ENCODE data around the gene FBXL17.
"Not testable (repeated sequence)": the region's sequence is repeated elsewhere in the genome, so short reads cannot be mapped to it uniquely, and the experiment has no call there.

The FBXL17 gene

DNA sequence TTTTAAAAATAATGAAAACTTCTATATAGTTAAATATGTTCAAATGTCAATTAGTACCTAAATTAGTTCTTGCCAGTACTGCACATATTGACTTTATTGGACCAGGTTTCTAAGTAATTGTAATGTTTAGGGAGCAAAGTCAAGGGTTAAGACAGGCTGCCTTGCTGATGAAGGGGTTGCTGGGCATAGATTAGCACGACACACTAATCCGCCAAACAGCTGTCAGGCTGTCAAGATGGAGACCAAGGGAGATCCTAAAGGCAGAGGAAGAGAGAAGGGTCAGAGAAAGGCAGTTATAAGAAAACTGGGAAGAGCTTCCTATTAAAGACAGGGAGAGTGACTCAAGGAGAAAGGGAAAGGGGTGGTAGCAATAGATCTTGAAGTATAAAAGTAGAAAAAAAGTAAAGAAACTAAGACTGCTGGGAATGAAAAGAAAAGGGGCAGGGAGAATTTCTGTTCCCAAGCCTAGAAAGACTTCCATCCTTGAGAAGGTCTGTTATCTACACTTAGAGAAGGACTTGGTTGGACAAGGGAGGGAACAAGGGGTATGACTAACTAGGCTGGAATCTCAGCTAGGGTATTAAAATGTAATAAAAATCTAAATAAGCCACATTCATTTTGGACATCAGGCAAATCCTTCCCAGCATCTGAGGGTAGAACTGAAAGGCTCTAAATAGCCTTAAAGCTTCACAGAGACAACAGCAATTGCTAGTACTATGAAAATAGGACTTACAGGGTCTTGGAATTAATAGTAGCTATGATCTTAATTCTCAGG lies 188.7 kb downstream of the FBXL17 start:
- Histone ChIP-seq H3K9ac (ENCODE audit: low read length) (no peak overlapping the region), H3K27ac (ENCODE audit: low read depth, low read length) (no peak overlapping the region), H3K27me3 (ENCODE audit: control insufficient read depth in 1 of 2, insufficient read depth in 2 of 2, low read length in 2 of 2) (no peaks in the 10 kb centered on the region), H3K4me3 (ENCODE audit: low read depth in 1 of 2, low read length in 2 of 2) (no peak overlapping the region), H3K9me3 (ENCODE audit: low read length) (no peaks in the 10 kb centered on the region), H3K36me3 (ENCODE audit: insufficient read depth, low read length) (no peaks in the 10 kb centered on the region), H3K4me1 (ENCODE audit: insufficient read depth, low read length) (no peaks in the 10 kb centered on the region)

DNA sequence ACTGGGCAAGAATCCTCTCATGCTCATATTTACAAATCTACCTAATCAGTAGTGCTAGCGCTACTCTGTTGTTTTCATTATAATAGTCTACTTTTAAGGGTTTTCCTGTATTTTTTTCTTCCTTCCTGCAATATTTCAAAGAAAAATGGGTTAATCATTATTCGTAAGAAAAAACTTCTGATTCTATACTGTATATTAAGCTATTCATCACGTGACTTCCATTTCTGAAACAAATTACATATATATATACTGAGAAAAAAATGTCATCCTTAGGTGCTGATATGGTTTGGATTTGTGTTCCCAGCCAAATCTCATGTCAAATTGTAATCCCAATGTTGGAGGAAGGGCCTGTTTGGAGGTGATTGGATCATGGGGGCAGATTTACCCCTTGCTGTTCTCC lies 197.0 kb downstream of the FBXL17 start:
- Histone ChIP-seq H3K4me3 (ENCODE audit: low read depth in 1 of 2, low read length in 2 of 2) (no peak overlapping the region), H3K9me3 (ENCODE audit: low read length) (no peaks in the 10 kb centered on the region), H3K36me3 (ENCODE audit: insufficient read depth, low read length) (no peaks in the 10 kb centered on the region), H3K27ac (ENCODE audit: low read depth, low read length) (no peak overlapping the region), H3K27me3 (ENCODE audit: control insufficient read depth in 1 of 2, insufficient read depth in 2 of 2, low read length in 2 of 2) (no peaks in the 10 kb centered on the region), H3K4me1 (ENCODE audit: insufficient read depth, low read length) (no peaks in the 10 kb centered on the region), H3K9ac (ENCODE audit: low read length) (no peak overlapping the region)

DNA sequence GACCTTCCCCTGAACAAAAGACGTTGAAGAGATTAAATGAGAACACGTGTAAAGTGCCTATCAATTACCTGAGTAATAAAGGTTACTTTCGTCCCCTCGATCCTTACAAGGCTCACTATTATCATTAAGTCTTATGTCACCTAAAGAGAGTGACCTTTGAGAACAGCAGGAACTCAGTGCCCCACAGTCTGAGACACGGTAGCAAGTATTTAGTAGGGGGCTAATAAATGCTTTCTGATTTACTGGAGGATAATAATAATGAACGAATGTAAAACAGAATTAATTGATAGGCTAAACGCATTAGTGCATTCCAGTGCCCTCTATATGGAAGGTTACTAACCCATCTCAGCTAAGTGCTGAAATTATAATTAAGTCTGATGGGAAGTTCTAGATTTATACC lies 199.9 kb downstream of the FBXL17 start:
- Histone ChIP-seq H3K4me1 (ENCODE audit: insufficient read depth, low read length) (no peaks in the 10 kb centered on the region), H3K36me3 (ENCODE audit: insufficient read depth, low read length) (no peaks in the 10 kb centered on the region), H3K27ac (ENCODE audit: low read depth, low read length) (no peak overlapping the region), H3K4me3 (ENCODE audit: low read depth in 1 of 2, low read length in 2 of 2) (no peak overlapping the region), H3K9me3 (ENCODE audit: low read length) (no peaks in the 10 kb centered on the region), H3K9ac (ENCODE audit: low read length) (no peak overlapping the region), H3K27me3 (ENCODE audit: control insufficient read depth in 1 of 2, insufficient read depth in 2 of 2, low read length in 2 of 2) (no peaks in the 10 kb centered on the region)

DNA sequence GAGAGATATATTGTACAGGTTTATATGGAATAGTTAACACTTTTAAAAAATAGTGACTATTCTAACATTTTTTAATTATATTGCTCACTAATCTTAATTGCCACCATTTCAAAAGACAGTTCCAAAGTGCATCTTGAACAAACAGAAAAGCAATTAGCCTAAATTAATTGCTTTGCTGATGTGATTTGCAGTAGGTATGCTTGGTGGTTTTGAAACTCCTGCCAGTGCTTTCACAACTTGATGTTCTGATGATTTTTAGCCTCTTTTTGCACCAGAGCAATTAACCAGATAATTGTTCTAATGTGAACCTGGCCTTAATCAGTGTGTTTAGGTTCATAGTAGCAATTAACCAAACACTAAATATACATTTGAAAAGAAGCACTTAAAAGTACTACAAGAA lies 207.6 kb downstream of the FBXL17 start:
- Histone ChIP-seq H3K4me3 (ENCODE audit: low read depth in 1 of 2, low read length in 2 of 2) (no peak overlapping the region), H3K9me3 (ENCODE audit: low read length) (no peaks in the 10 kb centered on the region), H3K9ac (ENCODE audit: low read length) (no peak overlapping the region), H3K27me3 (ENCODE audit: control insufficient read depth in 1 of 2, insufficient read depth in 2 of 2, low read length in 2 of 2) (no peaks in the 10 kb centered on the region), H3K4me1 (ENCODE audit: insufficient read depth, low read length) (no peaks in the 10 kb centered on the region), H3K27ac (ENCODE audit: low read depth, low read length) (no peak overlapping the region), H3K36me3 (ENCODE audit: insufficient read depth, low read length) (no peaks in the 10 kb centered on the region)

DNA sequence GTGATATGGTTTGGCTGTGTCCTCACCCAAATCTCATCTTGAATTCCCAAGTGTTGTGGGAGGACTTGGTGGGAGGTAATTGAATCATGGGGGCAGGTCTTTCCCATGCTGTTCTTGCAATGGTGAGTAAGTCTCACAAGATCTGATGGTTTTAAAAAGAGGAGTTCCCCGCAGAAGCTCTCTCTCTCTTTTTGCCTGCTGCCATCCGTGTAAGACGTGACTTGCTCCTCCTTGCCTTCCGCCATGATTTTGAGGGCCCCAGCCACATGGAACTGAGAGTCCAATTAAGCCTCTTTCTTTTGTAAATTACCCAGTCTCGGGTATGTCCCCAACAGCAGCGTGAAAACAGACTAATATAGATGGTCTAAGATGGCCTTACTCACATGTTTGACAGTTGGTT lies 210.1 kb downstream of the FBXL17 start:
- H3K9me3 ChIP-seq (ENCODE audit: low read length), result no peaks in the 10 kb centered on the region
- H3K9ac ChIP-seq (ENCODE audit: low read length), result no peak overlapping the region
- no peaks in the 10 kb centered on the region for H3K36me3 ChIP-seq (ENCODE audit: insufficient read depth, low read length)
- no peak overlapping the region for H3K27ac ChIP-seq (ENCODE audit: low read depth, low read length)
- no peak overlapping the region for H3K4me3 ChIP-seq (ENCODE audit: low read depth in 1 of 2, low read length in 2 of 2)
- no peaks in the 10 kb centered on the region for H3K4me1 ChIP-seq (ENCODE audit: insufficient read depth, low read length)
- H3K27me3 ChIP-seq (ENCODE audit: control insufficient read depth in 1 of 2, insufficient read depth in 2 of 2, low read length in 2 of 2), result no peaks in the 10 kb centered on the region

DNA sequence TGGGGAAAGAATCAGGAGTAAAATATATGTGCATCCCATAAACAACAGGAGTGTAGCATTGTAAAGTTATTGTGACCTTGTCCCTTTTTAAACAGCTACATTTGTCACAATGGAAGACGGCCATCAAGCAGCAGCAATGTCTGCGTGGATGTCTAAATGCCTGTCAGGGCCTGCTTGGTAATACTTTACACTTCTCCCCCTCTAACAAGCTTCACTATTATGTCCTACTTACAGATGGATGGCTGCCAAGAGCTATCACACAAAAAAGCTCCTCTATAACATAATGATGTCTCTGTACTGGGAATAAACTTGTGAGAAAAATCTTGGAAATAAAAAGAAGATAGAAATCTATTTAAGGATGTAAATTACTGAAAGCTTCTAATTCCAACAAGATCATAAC lies 213.0 kb downstream of the FBXL17 start:
- Histone ChIP-seq H3K9ac (ENCODE audit: low read length) (no peak overlapping the region), H3K9me3 (ENCODE audit: low read length) (no peaks in the 10 kb centered on the region), H3K27ac (ENCODE audit: low read depth, low read length) (no peak overlapping the region), H3K27me3 (ENCODE audit: control insufficient read depth in 1 of 2, insufficient read depth in 2 of 2, low read length in 2 of 2) (no peaks in the 10 kb centered on the region), H3K4me3 (ENCODE audit: low read depth in 1 of 2, low read length in 2 of 2) (no peak overlapping the region), H3K36me3 (ENCODE audit: insufficient read depth, low read length) (no peaks in the 10 kb centered on the region), H3K4me1 (ENCODE audit: insufficient read depth, low read length) (no peaks in the 10 kb centered on the region)

DNA sequence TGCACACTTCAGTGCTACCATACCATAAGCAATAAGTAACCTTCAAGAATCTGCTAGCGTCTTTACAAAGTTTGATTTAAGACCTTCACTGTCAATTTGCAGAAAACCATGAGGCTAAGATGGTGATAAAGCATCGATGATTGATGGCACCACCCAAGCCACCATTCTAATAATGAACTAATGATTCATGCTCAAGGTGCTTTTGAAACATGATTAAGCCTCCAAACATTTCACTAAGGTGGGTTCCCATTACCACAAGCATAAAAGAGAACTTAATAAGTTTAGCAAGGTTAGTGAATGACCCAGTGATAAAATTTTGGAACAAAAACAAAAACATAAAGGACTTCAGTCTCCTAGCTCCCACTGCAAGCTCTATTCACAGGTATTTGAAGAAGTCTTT lies 214.7 kb downstream of the FBXL17 start:
- no peaks in the 10 kb centered on the region for H3K36me3 ChIP-seq (ENCODE audit: insufficient read depth, low read length)
- no peaks in the 10 kb centered on the region for H3K27me3 ChIP-seq (ENCODE audit: control insufficient read depth in 1 of 2, insufficient read depth in 2 of 2, low read length in 2 of 2)
- H3K4me3 ChIP-seq (ENCODE audit: low read depth in 1 of 2, low read length in 2 of 2), result no peak overlapping the region
- no peaks in the 10 kb centered on the region for H3K9me3 ChIP-seq (ENCODE audit: low read length)
- H3K4me1 ChIP-seq (ENCODE audit: insufficient read depth, low read length), result no peaks in the 10 kb centered on the region
- H3K27ac ChIP-seq (ENCODE audit: low read depth, low read length), result no peak overlapping the region
- H3K9ac ChIP-seq (ENCODE audit: low read length), result no peak overlapping the region

DNA sequence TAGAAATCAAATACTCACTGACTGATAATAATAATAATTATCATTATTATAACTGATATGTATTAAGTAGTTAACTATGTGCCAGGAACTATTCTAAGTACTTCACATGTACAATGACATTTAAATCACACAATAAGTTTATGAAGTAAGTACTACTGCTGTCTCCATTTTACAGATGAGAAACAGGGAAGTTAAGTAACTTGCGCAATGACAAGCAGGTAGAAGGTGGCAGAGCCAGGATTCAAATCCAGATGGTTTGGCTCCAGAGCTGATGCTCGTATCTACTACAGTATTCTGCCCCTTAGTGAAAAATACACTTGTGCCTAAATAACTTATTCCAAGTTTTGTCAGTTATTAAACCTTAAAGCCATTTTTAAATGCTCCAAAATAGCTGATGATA lies 217.3 kb downstream of the FBXL17 start:
- H3K27ac ChIP-seq (ENCODE audit: low read depth, low read length), result no peak overlapping the region
- no peaks in the 10 kb centered on the region for H3K9me3 ChIP-seq (ENCODE audit: low read length)
- no peaks in the 10 kb centered on the region for H3K4me1 ChIP-seq (ENCODE audit: insufficient read depth, low read length)
- no peak overlapping the region for H3K4me3 ChIP-seq (ENCODE audit: low read depth in 1 of 2, low read length in 2 of 2)
- H3K9ac ChIP-seq (ENCODE audit: low read length), result no peak overlapping the region
- no peaks in the 10 kb centered on the region for H3K36me3 ChIP-seq (ENCODE audit: insufficient read depth, low read length)
- H3K27me3 ChIP-seq (ENCODE audit: control insufficient read depth in 1 of 2, insufficient read depth in 2 of 2, low read length in 2 of 2), result no peaks in the 10 kb centered on the region

DNA sequence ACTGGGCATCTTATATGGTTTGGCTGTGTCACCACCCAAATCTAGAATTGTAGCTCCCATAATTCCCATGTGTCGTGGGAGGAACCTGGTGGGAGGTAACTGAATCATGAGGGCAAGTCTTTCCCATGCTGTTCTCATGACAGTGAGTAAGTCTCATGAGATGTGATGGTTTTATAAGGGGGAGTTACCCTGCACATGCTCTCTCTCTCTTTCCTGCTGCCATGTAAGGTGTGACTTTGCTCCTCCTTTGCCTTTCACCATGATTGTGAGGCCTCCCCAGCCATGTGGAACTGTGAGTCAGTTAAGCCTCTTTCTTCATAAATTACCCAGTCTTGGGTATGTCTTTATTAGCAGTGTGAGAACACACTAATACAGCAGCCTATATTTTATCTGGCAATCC lies 229.0 kb downstream of the FBXL17 start:
- not testable (repeated sequence) for H3K27ac ChIP-seq (ENCODE audit: low read depth, low read length); H3K4me1 ChIP-seq (ENCODE audit: insufficient read depth, low read length); H3K36me3 ChIP-seq (ENCODE audit: insufficient read depth, low read length); H3K27me3 ChIP-seq (ENCODE audit: control insufficient read depth in 1 of 2, insufficient read depth in 2 of 2, low read length in 2 of 2); H3K4me3 ChIP-seq (ENCODE audit: low read depth in 1 of 2, low read length in 2 of 2); H3K9ac ChIP-seq (ENCODE audit: low read length); H3K9me3 ChIP-seq (ENCODE audit: low read length)

DNA sequence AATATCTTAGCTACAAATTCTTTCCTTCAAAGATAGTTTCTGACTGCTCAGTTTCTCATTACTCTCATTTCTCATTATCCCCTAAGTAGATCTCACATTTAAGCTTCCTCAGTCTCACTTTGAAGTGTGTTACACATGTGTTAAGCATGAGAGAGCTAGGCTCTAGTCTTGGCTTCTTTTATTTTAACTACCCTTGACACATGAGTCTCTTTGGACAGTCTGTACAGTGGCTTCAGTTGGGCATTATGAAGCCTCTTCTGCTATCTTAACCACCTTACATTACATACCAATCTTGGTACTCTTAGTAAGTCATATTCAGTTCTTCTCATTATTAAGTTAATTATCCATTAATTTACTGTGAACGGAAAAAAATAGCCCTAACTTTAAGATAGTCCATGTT lies 232.5 kb downstream of the FBXL17 start:
- Histone ChIP-seq H3K4me1 (ENCODE audit: insufficient read depth, low read length) (no peaks in the 10 kb centered on the region), H3K36me3 (ENCODE audit: insufficient read depth, low read length) (no peaks in the 10 kb centered on the region), H3K9ac (ENCODE audit: low read length) (no peak overlapping the region), H3K27me3 (ENCODE audit: control insufficient read depth in 1 of 2, insufficient read depth in 2 of 2, low read length in 2 of 2) (no peaks in the 10 kb centered on the region), H3K9me3 (ENCODE audit: low read length) (no peaks in the 10 kb centered on the region), H3K4me3 (ENCODE audit: low read depth in 1 of 2, low read length in 2 of 2) (no peak overlapping the region), H3K27ac (ENCODE audit: low read depth, low read length) (no peak overlapping the region)

DNA sequence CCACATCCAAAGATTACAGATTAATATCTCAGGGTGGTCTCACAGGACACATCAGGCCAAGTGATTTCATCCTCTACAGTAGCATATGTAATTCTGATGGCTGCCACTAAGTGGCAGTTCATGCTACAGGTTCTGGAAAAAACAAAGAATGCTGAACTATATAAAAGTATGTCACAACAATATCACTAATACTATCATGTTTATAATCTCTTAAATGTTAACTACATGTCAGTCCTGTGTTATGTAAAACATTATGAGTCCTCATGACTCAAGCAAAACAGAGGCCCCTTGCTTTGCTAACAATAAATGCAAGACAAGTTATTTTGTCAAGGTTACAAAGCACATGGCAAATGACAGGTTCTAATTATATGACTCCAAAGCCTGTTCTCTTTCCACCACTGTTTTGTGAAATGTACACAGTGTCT lies 233.2 kb downstream of the FBXL17 start:
- Histone ChIP-seq H3K27ac (ENCODE audit: low read depth, low read length) (no peak overlapping the region), H3K4me1 (ENCODE audit: insufficient read depth, low read length) (no peaks in the 10 kb centered on the region), H3K27me3 (ENCODE audit: control insufficient read depth in 1 of 2, insufficient read depth in 2 of 2, low read length in 2 of 2) (no peaks in the 10 kb centered on the region), H3K9ac (ENCODE audit: low read length) (no peak overlapping the region), H3K4me3 (ENCODE audit: low read depth in 1 of 2, low read length in 2 of 2) (no peak overlapping the region), H3K9me3 (ENCODE audit: low read length) (no peaks in the 10 kb centered on the region), H3K36me3 (ENCODE audit: insufficient read depth, low read length) (no peaks in the 10 kb centered on the region)

DNA sequence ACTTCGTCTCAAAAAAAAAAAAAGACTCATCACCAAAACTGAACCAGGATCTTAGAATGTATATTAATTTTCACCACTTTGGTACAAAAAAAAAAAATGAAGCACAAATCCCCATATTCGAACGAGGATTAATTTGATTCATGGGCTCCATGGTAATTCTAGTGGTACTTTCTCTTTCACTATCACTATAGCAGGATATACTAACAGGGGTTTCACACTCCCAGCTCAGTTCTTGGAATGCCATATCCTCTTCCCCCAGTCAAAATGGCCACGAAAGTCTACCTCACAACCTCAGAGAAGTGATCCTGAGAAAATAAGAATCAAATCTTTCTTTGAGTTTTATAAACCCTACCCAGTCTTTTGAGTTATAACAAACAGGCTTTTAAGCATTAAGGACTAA lies 235.7 kb downstream of the FBXL17 start:
- Histone ChIP-seq H3K4me3 (ENCODE audit: low read depth in 1 of 2, low read length in 2 of 2) (no peak overlapping the region), H3K36me3 (ENCODE audit: insufficient read depth, low read length) (no peaks in the 10 kb centered on the region), H3K9me3 (ENCODE audit: low read length) (no peaks in the 10 kb centered on the region), H3K9ac (ENCODE audit: low read length) (no peak overlapping the region), H3K27me3 (ENCODE audit: control insufficient read depth in 1 of 2, insufficient read depth in 2 of 2, low read length in 2 of 2) (no peaks in the 10 kb centered on the region), H3K27ac (ENCODE audit: low read depth, low read length) (no peak overlapping the region), H3K4me1 (ENCODE audit: insufficient read depth, low read length) (no peaks in the 10 kb centered on the region)

All from muscle layer of colon (tissue), 2 donors.